ENCODE measurements around the gene PAQR3.

GRCh38 chr4:78902298-78902697 is 36.9 kb downstream of the PAQR3 start:
- TF ChIP-seq CTCF (IDR thresholded peaks at IDR 0.05) (no peak), POLR2A (IDR thresholded peaks at IDR 0.05) (no peak)

Measured in heart left ventricle (tissue), 13 donors.